Retinal pigment epithelial cell (primary cell): ENCODE results near the gene VCP.

ENCODE experiments used
- DNase-seq: peaks from one replicate; pipeline ENCODE4 v3.0.0-alpha.2; 2010; ENCODE audit warnings: low read depth
- H3K4me3 ChIP-seq: 2 replicates; pipeline ENCODE4 v1.5.1; 2011; ENCODE audit warnings: mild to moderate bottlenecking, low read length, control low read depth, moderate library complexity
- CTCF ChIP-seq: conservative IDR thresholded peaks from 2 replicates; pipeline ENCODE4 v1.5.1; 2011; ENCODE audit warnings: low read depth, low read length, control low read depth, inconsistent platforms

The VCP gene

GRCh38 chr9:35106343-35106730 lies 33.9 kb upstream of the VCP start:
- DNase-seq = no peak
- no peak overlapping the region for H3K4me3 ChIP-seq
- TF ChIP-seq CTCF = no peak

- TF ChIP-seq CTCF = no peak
- DNase-seq = no peak
- H3K4me3 ChIP-seq = no peak overlapping the region
Measured at GRCh38 chr9:35105571-35106342, 33.3 kb upstream of the VCP start.

- DNase-seq = no peak
- no peak overlapping the region for H3K4me3 ChIP-seq
- TF ChIP-seq CTCF = no peak
Measured at GRCh38 chr9:35105126-35105525, 32.7 kb upstream of the VCP start.

GRCh38 chr9:35104586-35104985 lies 32.2 kb upstream of the VCP start:
- no peak overlapping the region for H3K4me3 ChIP-seq
- TF ChIP-seq CTCF = no peak
- DNase-seq = no peak

- no peak for DNase-seq
- H3K4me3 ChIP-seq = peak overlapping the region; percentile 92
- no peak for TF ChIP-seq CTCF
Measured at GRCh38 chr9:35103660-35104191, 31.3 kb upstream of the VCP start.

- peak within 1 kb of the TSS; percentile 92 for H3K4me3 ChIP-seq
- TF ChIP-seq CTCF = no peak
- peak; percentile 93 for DNase-seq
Measured at GRCh38 chr9:35102769-35103659, 30.6 kb upstream of the VCP start, which contains the start of gene STOML2. Gene STOML2, minus strand, starts transcription at chr9:35103131. Its CDS starts 37 bp downstream, at chr9:35103094.
